ENCODE data around the gene NT5C2. TPM values are rescaled to one million over a fixed set of nuclear protein-coding genes. Genes with fewer than 3 reads are reported as not detected.

Gene NT5C2
- total and polyA plus RNA-seq, 2 donors: 68.5 to 85.2 TPM

DNA sequence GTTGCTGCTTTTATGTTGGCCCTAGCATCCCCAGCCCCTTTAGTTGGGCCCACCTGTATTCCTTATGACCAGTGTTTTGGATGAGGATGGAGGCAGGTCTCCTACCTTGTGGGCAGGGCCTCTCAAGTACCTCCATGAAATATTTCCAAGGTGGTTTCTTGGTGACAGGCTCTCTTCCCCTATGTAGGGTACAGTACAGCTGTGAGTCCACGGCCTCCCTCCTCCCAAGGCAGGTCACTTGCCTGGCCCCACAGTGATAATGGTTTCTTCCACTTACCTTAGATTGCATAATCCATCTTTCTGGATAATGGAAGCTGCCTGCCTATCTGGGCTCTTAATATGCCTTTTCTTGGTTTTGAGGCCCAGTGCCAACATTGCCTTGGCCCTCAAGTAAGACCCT lies 110.4 kb downstream of the NT5C2 start:
- no peaks in the 10 kb centered on the region for H3K9me3 ChIP-seq (ENCODE audit: control insufficient read depth in 2 of 2, insufficient read depth in 1 of 2, low read length in 1 of 2)
- H3K27ac ChIP-seq (ENCODE audit: low read depth in 1 of 2, low read length in 1 of 2): no peak overlapping the region
- H3K36me3 ChIP-seq (ENCODE audit: control insufficient read depth in 2 of 2, insufficient read depth in 2 of 2, low read length in 1 of 2): peaks cover 27 to 46% of the 10 kb centered on the region in 2 donors
- no peak overlapping the region for H3K4me3 ChIP-seq (ENCODE audit: low read length in 2 of 2)
- WGBS: 100% methylated on average over 1 of the region's 1 CpG
- no peak for DNase-seq (ENCODE audit: low read depth in 6 of 9, low spot score in 9 of 9)
- no peaks in the 10 kb centered on the region for H3K4me1 ChIP-seq (ENCODE audit: control insufficient read depth in 2 of 2, insufficient read depth in 2 of 2, low read length in 2 of 2)
- H3K27me3 ChIP-seq (ENCODE audit: control insufficient read depth in 2 of 2, insufficient read depth in 1 of 2, low read length in 1 of 2): no peaks in the 10 kb centered on the region

GRCh38 chr10:103080891-103081581 lies 112.0 kb downstream of the NT5C2 start:
- Histone ChIP-seq H3K36me3 (ENCODE audit: control insufficient read depth in 2 of 2, insufficient read depth in 2 of 2, low read length in 1 of 2) (peaks cover 23 to 36% of the 10 kb centered on the region in 2 donors), H3K4me1 (ENCODE audit: control insufficient read depth in 2 of 2, insufficient read depth in 2 of 2, low read length in 2 of 2) (no peaks in the 10 kb centered on the region), H3K9me3 (ENCODE audit: control insufficient read depth in 2 of 2, insufficient read depth in 1 of 2, low read length in 1 of 2) (no peaks in the 10 kb centered on the region), H3K27me3 (ENCODE audit: control insufficient read depth in 2 of 2, insufficient read depth in 1 of 2, low read length in 1 of 2) (no peaks in the 10 kb centered on the region), H3K4me3 (ENCODE audit: low read length in 2 of 2) (no peak overlapping the region), H3K27ac (ENCODE audit: low read depth in 1 of 2, low read length in 1 of 2) (no peak overlapping the region)
- DNase-seq (ENCODE audit: low read depth in 6 of 9, low spot score in 9 of 9): no peak
- WGBS: 93% methylated on average over 4 of the region's 4 CpGs

- Histone ChIP-seq H3K36me3 (ENCODE audit: control insufficient read depth in 2 of 2, insufficient read depth in 2 of 2, low read length in 1 of 2) (peaks cover 12 to 25% of the 10 kb centered on the region in 2 donors), H3K27me3 (ENCODE audit: control insufficient read depth in 2 of 2, insufficient read depth in 1 of 2, low read length in 1 of 2) (no peaks in the 10 kb centered on the region), H3K27ac (ENCODE audit: low read depth in 1 of 2, low read length in 1 of 2) (no peak overlapping the region), H3K4me3 (ENCODE audit: low read length in 2 of 2) (no peak overlapping the region), H3K9me3 (ENCODE audit: control insufficient read depth in 2 of 2, insufficient read depth in 1 of 2, low read length in 1 of 2) (no peaks in the 10 kb centered on the region), H3K4me1 (ENCODE audit: control insufficient read depth in 2 of 2, insufficient read depth in 2 of 2, low read length in 2 of 2) (no peaks in the 10 kb centered on the region)
- DNase-seq (ENCODE audit: low read depth in 6 of 9, low spot score in 9 of 9): no peak
- WGBS: 96% methylated on average over 11 of the region's 11 CpGs
Observed at GRCh38 chr10:103079946-103080345, 113.1 kb downstream of the NT5C2 start.

- Histone ChIP-seq H3K36me3 (ENCODE audit: control insufficient read depth in 2 of 2, insufficient read depth in 2 of 2, low read length in 1 of 2) (peaks cover 8 to 18% of the 10 kb centered on the region in 2 donors), H3K9me3 (ENCODE audit: control insufficient read depth in 2 of 2, insufficient read depth in 1 of 2, low read length in 1 of 2) (no peaks in the 10 kb centered on the region), H3K27me3 (ENCODE audit: control insufficient read depth in 2 of 2, insufficient read depth in 1 of 2, low read length in 1 of 2) (no peaks in the 10 kb centered on the region), H3K4me1 (ENCODE audit: control insufficient read depth in 2 of 2, insufficient read depth in 2 of 2, low read length in 2 of 2) (no peaks in the 10 kb centered on the region), H3K27ac (ENCODE audit: low read depth in 1 of 2, low read length in 1 of 2) (no peak overlapping the region), H3K4me3 (ENCODE audit: low read length in 2 of 2) (no peak overlapping the region)
- no peak for DNase-seq (ENCODE audit: low read depth in 6 of 9, low spot score in 9 of 9)
- 98% methylated on average over 7 of the region's 7 CpGs for WGBS
Observed at GRCh38 chr10:103079100-103079499, 114.0 kb downstream of the NT5C2 start.

- WGBS: 98% methylated on average over 14 of the region's 14 CpGs
- no peak for DNase-seq (ENCODE audit: low read depth in 6 of 9, low spot score in 9 of 9)
- H3K36me3 ChIP-seq (ENCODE audit: control insufficient read depth in 2 of 2, insufficient read depth in 2 of 2, low read length in 1 of 2): peaks cover 3 to 14% of the 10 kb centered on the region in 2 donors
Observed at GRCh38 chr10:103078676-103079075, 114.4 kb downstream of the NT5C2 start.

GRCh38 chr10:103078309-103078615 lies 114.8 kb downstream of the NT5C2 start:
- H3K27ac ChIP-seq (ENCODE audit: low read depth in 1 of 2, low read length in 1 of 2): no peak overlapping the region
- 95% methylated on average over 3 of the region's 3 CpGs for WGBS
- H3K4me1 ChIP-seq (ENCODE audit: control insufficient read depth in 2 of 2, insufficient read depth in 2 of 2, low read length in 2 of 2): no peaks in the 10 kb centered on the region
- no peak for DNase-seq (ENCODE audit: low read depth in 6 of 9, low spot score in 9 of 9)
- no peaks in the 10 kb centered on the region for H3K27me3 ChIP-seq (ENCODE audit: control insufficient read depth in 2 of 2, insufficient read depth in 1 of 2, low read length in 1 of 2)
- peaks cover 0 to 10% of the 10 kb centered on the region in 2 donors for H3K36me3 ChIP-seq (ENCODE audit: control insufficient read depth in 2 of 2, insufficient read depth in 2 of 2, low read length in 1 of 2)
- no peaks in the 10 kb centered on the region for H3K9me3 ChIP-seq (ENCODE audit: control insufficient read depth in 2 of 2, insufficient read depth in 1 of 2, low read length in 1 of 2)
- no peak overlapping the region for H3K4me3 ChIP-seq (ENCODE audit: low read length in 2 of 2)

More at GRCh38 chr10:103078676-103079075, 114.4 kb downstream of the NT5C2 start:
- H3K27me3 ChIP-seq (ENCODE audit: control insufficient read depth in 2 of 2, insufficient read depth in 1 of 2, low read length in 1 of 2): no peaks in the 10 kb centered on the region
- H3K9me3 ChIP-seq (ENCODE audit: control insufficient read depth in 2 of 2, insufficient read depth in 1 of 2, low read length in 1 of 2): no peaks in the 10 kb centered on the region
- H3K4me3 ChIP-seq (ENCODE audit: low read length in 2 of 2): no peak overlapping the region
- H3K27ac ChIP-seq (ENCODE audit: low read depth in 1 of 2, low read length in 1 of 2): no peak overlapping the region
- no peaks in the 10 kb centered on the region for H3K4me1 ChIP-seq (ENCODE audit: control insufficient read depth in 2 of 2, insufficient read depth in 2 of 2, low read length in 2 of 2)

- DNase-seq (ENCODE audit: low read depth in 6 of 9, low spot score in 9 of 9): no peak
- no peaks in the 10 kb centered on the region for H3K27me3 ChIP-seq (ENCODE audit: control insufficient read depth in 2 of 2, insufficient read depth in 1 of 2, low read length in 1 of 2)
Observed at GRCh38 chr10:103077491-103078308, 115.4 kb downstream of the NT5C2 start.

GRCh38 chr10:103077020-103077419 lies 116.1 kb downstream of the NT5C2 start:
- Histone ChIP-seq H3K9me3 (ENCODE audit: control insufficient read depth in 2 of 2, insufficient read depth in 1 of 2, low read length in 1 of 2) (no peaks in the 10 kb centered on the region), H3K36me3 (ENCODE audit: control insufficient read depth in 2 of 2, insufficient read depth in 2 of 2, low read length in 1 of 2) (peaks cover 0 to 3% of the 10 kb centered on the region in 2 donors), H3K27ac (ENCODE audit: low read depth in 1 of 2, low read length in 1 of 2) (no peak overlapping the region), H3K4me1 (ENCODE audit: control insufficient read depth in 2 of 2, insufficient read depth in 2 of 2, low read length in 2 of 2) (no peaks in the 10 kb centered on the region), H3K4me3 (ENCODE audit: low read length in 2 of 2) (no peak overlapping the region), H3K27me3 (ENCODE audit: control insufficient read depth in 2 of 2, insufficient read depth in 1 of 2, low read length in 1 of 2) (no peaks in the 10 kb centered on the region)
- WGBS: 98% methylated on average over 21 of the region's 21 CpGs
- DNase-seq (ENCODE audit: low read depth in 6 of 9, low spot score in 9 of 9): no peak

More at GRCh38 chr10:103077491-103078308, 115.4 kb downstream of the NT5C2 start:
- Histone ChIP-seq H3K27ac (ENCODE audit: low read depth in 1 of 2, low read length in 1 of 2) (no peak overlapping the region), H3K4me3 (ENCODE audit: low read length in 2 of 2) (no peak overlapping the region), H3K4me1 (ENCODE audit: control insufficient read depth in 2 of 2, insufficient read depth in 2 of 2, low read length in 2 of 2) (no peaks in the 10 kb centered on the region), H3K9me3 (ENCODE audit: control insufficient read depth in 2 of 2, insufficient read depth in 1 of 2, low read length in 1 of 2) (no peaks in the 10 kb centered on the region), H3K36me3 (ENCODE audit: control insufficient read depth in 2 of 2, insufficient read depth in 2 of 2, low read length in 1 of 2) (peaks cover 0 to 7% of the 10 kb centered on the region in 2 donors)
- WGBS: 95% methylated on average over 16 of the region's 16 CpGs

- no peak for DNase-seq (ENCODE audit: low read depth in 6 of 9, low spot score in 9 of 9)
Observed at GRCh38 chr10:103072891-103073290, 120.2 kb downstream of the NT5C2 start.

More at GRCh38 chr10:103072891-103073290, 120.2 kb downstream of the NT5C2 start:
- Histone ChIP-seq H3K36me3 (ENCODE audit: control insufficient read depth in 2 of 2, insufficient read depth in 2 of 2, low read length in 1 of 2) (peaks cover 0 to 3% of the 10 kb centered on the region in 2 donors), H3K9me3 (ENCODE audit: control insufficient read depth in 2 of 2, insufficient read depth in 1 of 2, low read length in 1 of 2) (no peaks in the 10 kb centered on the region), H3K27me3 (ENCODE audit: control insufficient read depth in 2 of 2, insufficient read depth in 1 of 2, low read length in 1 of 2) (no peaks in the 10 kb centered on the region), H3K4me3 (ENCODE audit: low read length in 2 of 2) (no peak overlapping the region), H3K4me1 (ENCODE audit: control insufficient read depth in 2 of 2, insufficient read depth in 2 of 2, low read length in 2 of 2) (peaks cover 0 to 21% of the 10 kb centered on the region in 2 donors), H3K27ac (ENCODE audit: low read depth in 1 of 2, low read length in 1 of 2) (no peak overlapping the region)
- WGBS: 99% methylated on average over 8 of the region's 8 CpGs
